Peyer's patch (tissue), 4 donors: ENCODE data around the gene AUTS2. TPM values are rescaled to one million over a fixed set of nuclear protein-coding genes. Genes with fewer than 3 reads are reported as not detected.

Source experiments
- DNase-seq, 3 donors: peaks; one replicate each; pipeline ENCODE4 v3.0.0-alpha.2; 2017 to 2019
- H3K27ac ChIP-seq, 4 donors: fragments of 200-600 bp; sonication (generic); one replicate each; pipeline ENCODE4 v1.5.1; 2016 to 2019
- H3K27me3 ChIP-seq, 2 donors: fragments of 200-600 bp; sonication (generic); one replicate each; pipeline ENCODE4 v1.5.1; 2019
- H3K36me3 ChIP-seq, 3 donors: fragments of 200-600 bp; sonication (generic); one replicate each; pipeline ENCODE4 v1.5.1; 2016 to 2019
- H3K4me1 ChIP-seq, 4 donors: fragments of 200-600 bp; sonication (generic); one replicate each; pipeline ENCODE4 v1.5.1; 2016 to 2019
- H3K4me3 ChIP-seq, 4 donors: fragments of 200-600 bp; sonication (generic); 1 replicate in 3 of 4; 2 replicates in 1 of 4; pipeline ENCODE4 v1.5.1; 2016 to 2019; ENCODE audit warnings: mild to moderate bottlenecking in 1 of 4
- H3K9me3 ChIP-seq, 4 donors: fragments of 200-600 bp; sonication (generic); one replicate each; pipeline ENCODE4 v1.5.1; 2016 to 2019; ENCODE audit warnings: mild to moderate bottlenecking in 1 of 4
- CTCF ChIP-seq, 6 experiments: fragments of 450-650 bp in 4 of 6; fragments of 200-600 bp in 2 of 6; sonication (generic) in 1 of 6; IDR thresholded peaks; one replicate each; pipeline ENCODE4 v1.5.1; 2017 to 2019; ENCODE audit warnings: antibody characterized with exemption in 6 of 6, mild to moderate bottlenecking in 3 of 6, moderate library complexity in 1 of 6
- POLR2A ChIP-seq, 2 donors: fragments of 450-650 bp; IDR thresholded peaks; one replicate each; pipeline ENCODE4 v1.5.1; 2017; ENCODE audit warnings: antibody characterized with exemption in 2 of 2, mild to moderate bottlenecking in 2 of 2, moderate library complexity in 2 of 2
- total RNA-seq, 4 donors: library from RNA; depleted of rRNA; stranded (reverse); fragments of >200 nt; gene quantifications; one replicate each; pipeline ENCODE4 v1.1.0, GENCODE V29; 2016

The AUTS2 gene
- total RNA-seq, 4 donors from 2014 or later = 55.9 to 90.0 (median 72.6) TPM

- DNase-seq = no peak
- Histone ChIP-seq H3K27me3 (no peaks in the 10 kb centered on the region), H3K4me3 (no peak overlapping the region), H3K27ac (no peak overlapping the region), H3K4me1 (no peaks in the 10 kb centered on the region), H3K9me3 (no peaks in the 10 kb centered on the region), H3K36me3 (no peaks in the 10 kb centered on the region)
- TF ChIP-seq POLR2A (IDR thresholded peaks at IDR 0.05) (no peak), CTCF (IDR thresholded peaks at IDR 0.05) (no peak)
Observed at GRCh38 chr7:70556761-70557160, 958.5 kb downstream of the AUTS2 start.

GRCh38 chr7:70557338-70557737 lies 959.1 kb downstream of the AUTS2 start:
- Histone ChIP-seq H3K9me3 (no peaks in the 10 kb centered on the region), H3K4me1 (no peaks in the 10 kb centered on the region), H3K27ac (no peak overlapping the region), H3K4me3 (no peak overlapping the region), H3K36me3 (no peaks in the 10 kb centered on the region), H3K27me3 (no peaks in the 10 kb centered on the region)
- no peak for TF ChIP-seq POLR2A (IDR thresholded peaks at IDR 0.05)
- TF ChIP-seq CTCF (IDR thresholded peaks at IDR 0.05) = no peak
- DNase-seq = no peak

- H3K27ac ChIP-seq = no peak overlapping the region
- H3K4me3 ChIP-seq = no peak overlapping the region
- no peaks in the 10 kb centered on the region for H3K9me3 ChIP-seq
- H3K4me1 ChIP-seq = no peaks in the 10 kb centered on the region
- DNase-seq = no peak
- H3K27me3 ChIP-seq = no peaks in the 10 kb centered on the region
- no peaks in the 10 kb centered on the region for H3K36me3 ChIP-seq
- no peak for TF ChIP-seq POLR2A (IDR thresholded peaks at IDR 0.05)
- no peak for TF ChIP-seq CTCF (IDR thresholded peaks at IDR 0.05)
Observed at GRCh38 chr7:70559815-70560214, 961.5 kb downstream of the AUTS2 start.

GRCh38 chr7:70563960-70564359 lies 965.7 kb downstream of the AUTS2 start:
- no peak overlapping the region for H3K27ac ChIP-seq
- peaks cover 0 to under 1% (median 0%) of the 10 kb centered on the region in 4 donors for H3K4me1 ChIP-seq
- no peaks in the 10 kb centered on the region for H3K27me3 ChIP-seq
- no peak for DNase-seq
- no peaks in the 10 kb centered on the region for H3K9me3 ChIP-seq
- H3K4me3 ChIP-seq = no peak overlapping the region
- no peaks in the 10 kb centered on the region for H3K36me3 ChIP-seq
- TF ChIP-seq CTCF (IDR thresholded peaks at IDR 0.05) (no peak), POLR2A (IDR thresholded peaks at IDR 0.05) (no peak)

- TF ChIP-seq CTCF (IDR thresholded peaks at IDR 0.05) (no peak), POLR2A (IDR thresholded peaks at IDR 0.05) (no peak)
- no peak for DNase-seq
Observed at GRCh38 chr7:70565721-70566370, 967.6 kb downstream of the AUTS2 start.

More at GRCh38 chr7:70565721-70566370, 967.6 kb downstream of the AUTS2 start:
- Histone ChIP-seq H3K27me3 (no peaks in the 10 kb centered on the region), H3K4me3 (no peak overlapping the region), H3K4me1 (peaks cover 0 to 4% (median 0%) of the 10 kb centered on the region in 4 donors), H3K36me3 (no peaks in the 10 kb centered on the region), H3K27ac (no peak overlapping the region), H3K9me3 (no peaks in the 10 kb centered on the region)
